Nephron (organoid): ENCODE results near the gene THOC2.

Source experiments
- H3K27ac Mint-ChIP-seq, 3 experiments: 2 replicates each; pipeline ENCODE4 v1.8.0; 2020; ENCODE audit warnings: mixed read lengths in 3 of 3, mild to moderate bottlenecking in 2 of 3, moderate library complexity in 1 of 3
- H3K27me3 Mint-ChIP-seq: 2 replicates; pipeline ENCODE4 v1.8.0; 2021; ENCODE audit warnings: low read depth, mild to moderate bottlenecking, moderate library complexity, mixed read lengths
- H3K36me3 Mint-ChIP-seq: 2 replicates; pipeline ENCODE4 v1.8.0; 2020; ENCODE audit warnings: low read depth, mixed read lengths
- H3K4me1 Mint-ChIP-seq: 2 replicates; pipeline ENCODE4 v1.8.0; 2020; ENCODE audit warnings: mixed read lengths
- H3K4me3 Mint-ChIP-seq, 3 experiments: 2 replicates each; pipeline ENCODE4 v1.8.0; 2020; ENCODE audit warnings: mild to moderate bottlenecking in 3 of 3, mixed read lengths in 3 of 3, moderate library complexity in 2 of 3
- H3K9me3 Mint-ChIP-seq: 2 replicates; pipeline ENCODE4 v1.8.0; 2020; ENCODE audit warnings: mixed read lengths
- TF ChIP-seq, protein P1 (sequence below), 3 experiments: fragments of 200-600 bp; sonication (generic); IDR thresholded peaks; one replicate each; pipeline ENCODE4 v1.5.0; 2021; ENCODE audit warnings: antibody characterized with exemption in 3 of 3; ENCODE audit not compliant: unreplicated experiment in 3 of 3

Gene THOC2

DNA sequence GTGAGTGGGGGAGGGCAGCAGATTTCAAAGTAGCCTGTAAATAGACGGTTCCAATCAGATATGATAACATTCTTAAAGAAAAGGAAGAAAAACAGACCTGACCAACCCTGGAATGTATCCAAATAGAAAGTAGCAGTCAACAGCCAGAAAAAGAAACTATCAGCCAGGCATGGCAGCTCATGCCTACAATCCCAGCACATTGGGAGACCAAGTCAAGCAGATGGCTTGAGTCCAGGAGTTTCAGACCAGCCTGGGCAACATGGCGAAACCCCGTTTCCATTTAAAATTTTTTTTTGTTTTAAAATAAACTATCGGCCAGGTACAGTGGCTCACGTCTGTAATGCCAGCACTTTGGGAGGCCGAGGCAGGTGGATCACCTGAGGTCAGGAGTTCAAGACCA, 125.0 kb downstream of the THOC2 start:
- no peak overlapping the region for H3K4me3 Mint-ChIP-seq
- peaks cover 38% of the 10 kb centered on the region for H3K36me3 Mint-ChIP-seq
- H3K9me3 Mint-ChIP-seq = peaks cover 2% of the 10 kb centered on the region
- H3K27me3 Mint-ChIP-seq = no peaks in the 10 kb centered on the region
- no peaks in the 10 kb centered on the region for H3K4me1 Mint-ChIP-seq
- no peak overlapping the region for H3K27ac Mint-ChIP-seq
- TF ChIP-seq, protein P1, sequence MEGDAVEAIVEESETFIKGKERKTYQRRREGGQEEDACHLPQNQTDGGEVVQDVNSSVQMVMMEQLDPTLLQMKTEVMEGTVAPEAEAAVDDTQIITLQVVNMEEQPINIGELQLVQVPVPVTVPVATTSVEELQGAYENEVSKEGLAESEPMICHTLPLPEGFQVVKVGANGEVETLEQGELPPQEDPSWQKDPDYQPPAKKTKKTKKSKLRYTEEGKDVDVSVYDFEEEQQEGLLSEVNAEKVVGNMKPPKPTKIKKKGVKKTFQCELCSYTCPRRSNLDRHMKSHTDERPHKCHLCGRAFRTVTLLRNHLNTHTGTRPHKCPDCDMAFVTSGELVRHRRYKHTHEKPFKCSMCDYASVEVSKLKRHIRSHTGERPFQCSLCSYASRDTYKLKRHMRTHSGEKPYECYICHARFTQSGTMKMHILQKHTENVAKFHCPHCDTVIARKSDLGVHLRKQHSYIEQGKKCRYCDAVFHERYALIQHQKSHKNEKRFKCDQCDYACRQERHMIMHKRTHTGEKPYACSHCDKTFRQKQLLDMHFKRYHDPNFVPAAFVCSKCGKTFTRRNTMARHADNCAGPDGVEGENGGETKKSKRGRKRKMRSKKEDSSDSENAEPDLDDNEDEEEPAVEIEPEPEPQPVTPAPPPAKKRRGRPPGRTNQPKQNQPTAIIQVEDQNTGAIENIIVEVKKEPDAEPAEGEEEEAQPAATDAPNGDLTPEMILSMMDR (IDR thresholded peaks at IDR 0.05; ENCODE audit: unreplicated experiment in 3 of 3) = no peak

DNA sequence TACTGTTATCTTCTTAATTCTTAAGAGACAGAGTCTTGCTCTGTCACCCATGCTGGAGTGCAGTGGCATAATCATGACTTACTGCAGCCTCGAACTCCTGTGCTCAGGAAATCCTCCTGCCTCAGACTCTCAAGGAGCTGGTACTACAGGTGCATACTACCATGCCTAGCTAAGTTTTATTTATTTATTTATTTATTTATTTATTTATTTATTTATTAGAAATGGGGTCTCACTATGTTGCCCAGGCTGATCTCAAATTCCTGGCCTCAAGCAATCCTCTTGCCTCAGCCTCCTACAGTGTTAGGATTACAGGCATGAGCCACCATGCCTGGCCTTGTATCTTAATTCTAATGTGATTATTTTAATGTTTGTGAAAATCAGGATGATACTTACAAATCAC, 125.6 kb downstream of the THOC2 start:
- Mint-ChIP-seq H3K27ac (no peak overlapping the region), H3K4me3 (no peak overlapping the region), H3K36me3 (peaks cover 39% of the 10 kb centered on the region), H3K4me1 (no peaks in the 10 kb centered on the region), H3K9me3 (peaks cover 2% of the 10 kb centered on the region), H3K27me3 (no peaks in the 10 kb centered on the region)
- TF ChIP-seq, protein P1 (IDR thresholded peaks at IDR 0.05; ENCODE audit: unreplicated experiment in 3 of 3) = no peak

DNA sequence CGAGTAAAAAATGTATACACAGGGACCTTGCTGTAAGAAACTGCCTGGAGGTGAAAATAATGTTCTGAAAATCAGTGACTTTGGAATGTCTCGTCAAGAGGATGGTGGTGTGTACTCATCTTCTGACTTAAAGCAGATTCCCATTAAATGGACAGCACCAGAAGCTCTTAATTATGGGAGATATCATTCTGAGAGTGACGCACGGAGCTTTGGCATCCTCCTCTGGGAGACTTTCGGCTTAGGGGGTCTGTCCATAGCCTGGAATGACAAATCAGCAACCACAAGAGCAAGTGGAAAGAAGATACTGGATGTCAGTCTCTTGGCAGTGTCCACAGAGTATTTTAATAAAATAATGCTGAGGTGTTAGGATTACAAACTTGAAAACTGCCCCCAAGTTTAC, 129.4 kb downstream of the THOC2 start:
- no peaks in the 10 kb centered on the region for H3K4me1 Mint-ChIP-seq
- no peaks in the 10 kb centered on the region for H3K27me3 Mint-ChIP-seq

DNA sequence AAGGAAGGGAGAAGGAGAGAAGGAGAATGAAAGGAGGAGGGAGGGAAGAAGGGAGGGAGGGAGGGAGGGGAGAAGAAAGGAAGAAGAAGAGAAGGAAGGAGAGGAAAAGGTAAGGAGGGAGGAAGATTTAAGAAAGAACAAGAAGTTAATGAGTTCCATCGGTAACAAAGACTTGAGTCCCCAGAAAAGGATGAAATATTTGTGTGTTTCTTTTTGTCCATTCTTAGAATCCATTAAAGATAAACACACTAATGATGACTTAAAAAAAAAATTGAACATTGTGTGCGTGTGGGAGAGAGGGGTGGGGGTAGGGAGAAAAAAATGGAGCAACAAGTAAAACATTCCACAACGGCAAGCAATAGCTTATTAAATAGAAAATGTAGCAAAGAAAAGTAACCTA, 131.4 kb downstream of the THOC2 start:
- Mint-ChIP-seq H3K27ac (no peak overlapping the region), H3K9me3 (peaks cover 2% of the 10 kb centered on the region)

More for the DNA sequence above, 129.4 kb downstream of the THOC2 start:
- peaks cover 4% of the 10 kb centered on the region for H3K9me3 Mint-ChIP-seq
- H3K4me3 Mint-ChIP-seq = no peak overlapping the region
- peaks cover 48% of the 10 kb centered on the region for H3K36me3 Mint-ChIP-seq
- no peak overlapping the region for H3K27ac Mint-ChIP-seq
- TF ChIP-seq, protein P1 (IDR thresholded peaks at IDR 0.05; ENCODE audit: unreplicated experiment in 3 of 3) = no peak

DNA sequence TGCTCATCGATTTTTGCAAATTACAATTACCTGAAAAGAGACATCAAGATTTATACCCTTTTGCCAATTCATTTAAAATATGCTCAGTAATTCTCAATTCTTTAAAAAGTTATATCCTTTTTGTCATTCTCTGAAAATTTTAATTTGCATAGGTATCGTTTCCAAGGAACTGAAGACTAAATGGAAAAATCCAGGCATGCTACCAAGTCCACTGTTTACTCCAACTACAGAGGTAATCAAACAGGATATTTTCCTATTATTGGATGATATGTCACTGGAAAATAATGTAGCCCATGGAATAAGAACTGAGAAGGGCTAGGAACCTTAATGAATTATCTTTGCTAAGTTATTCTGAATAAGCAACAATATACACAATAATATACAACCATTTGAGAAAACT, 132.7 kb downstream of the THOC2 start:
- no peak overlapping the region for H3K27ac Mint-ChIP-seq
- H3K27me3 Mint-ChIP-seq = no peaks in the 10 kb centered on the region
- no peaks in the 10 kb centered on the region for H3K4me1 Mint-ChIP-seq
- peaks cover 31% of the 10 kb centered on the region for H3K36me3 Mint-ChIP-seq
- peaks cover 2% of the 10 kb centered on the region for H3K9me3 Mint-ChIP-seq
- TF ChIP-seq, protein P1 (IDR thresholded peaks at IDR 0.05; ENCODE audit: unreplicated experiment in 3 of 3) = no peak
- H3K4me3 Mint-ChIP-seq = no peak overlapping the region

More for the DNA sequence above, 131.4 kb downstream of the THOC2 start:
- TF ChIP-seq, protein P1 (IDR thresholded peaks at IDR 0.05; ENCODE audit: unreplicated experiment in 3 of 3) = no peak
- Mint-ChIP-seq H3K27me3 (no peaks in the 10 kb centered on the region), H3K4me1 (no peaks in the 10 kb centered on the region), H3K36me3 (peaks cover 36% of the 10 kb centered on the region), H3K4me3 (no peak overlapping the region)

DNA sequence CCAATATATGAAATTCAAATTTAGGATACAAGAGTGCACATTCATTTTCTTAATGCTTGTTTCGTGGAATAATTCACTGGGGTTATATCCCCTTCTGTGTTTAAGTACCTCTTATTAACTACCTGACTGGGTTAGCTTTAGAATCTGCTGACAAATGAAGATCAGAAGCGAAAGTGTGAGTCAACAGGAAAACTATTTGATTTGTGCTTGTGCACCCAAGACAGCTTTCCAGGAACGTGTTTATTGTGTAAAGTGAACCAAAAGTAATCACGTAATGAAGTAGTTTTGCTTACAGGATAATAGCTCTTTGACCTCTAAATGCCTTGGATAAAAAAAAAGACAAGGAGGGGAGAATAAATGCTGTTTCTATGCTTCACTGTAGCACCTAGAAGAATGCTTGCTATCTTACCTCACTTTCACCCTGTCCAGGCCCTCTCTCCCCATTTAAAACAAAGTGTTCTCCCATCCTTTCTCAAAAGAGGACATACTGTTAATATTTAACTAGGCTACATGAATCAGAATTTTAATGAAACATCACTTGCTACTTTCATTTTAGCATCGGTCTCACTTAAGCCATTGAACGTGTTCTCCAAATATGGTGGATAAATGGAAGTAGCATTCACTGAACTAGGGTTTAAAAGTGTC, 141.9 kb downstream of the THOC2 start:
- TF ChIP-seq, protein P1 (IDR thresholded peaks at IDR 0.05; ENCODE audit: unreplicated experiment in 3 of 3) = no peak
- Mint-ChIP-seq H3K4me3 (no peak overlapping the region), H3K36me3 (no peaks in the 10 kb centered on the region), H3K27ac (peak overlapping the region in 1 of 3 experiments; percentile 27), H3K9me3 (no peaks in the 10 kb centered on the region), H3K4me1 (no peaks in the 10 kb centered on the region), H3K27me3 (no peaks in the 10 kb centered on the region)
